Retinal pigment epithelial cell (primary cell): ENCODE data around the gene AGAP1.

Experiments used
- DNase-seq: peaks from one replicate; pipeline ENCODE4 v3.0.0-alpha.2; 2010; ENCODE audit warnings: low read depth
- H3K4me3 ChIP-seq: 2 replicates; pipeline ENCODE4 v1.5.1; 2011; ENCODE audit warnings: mild to moderate bottlenecking, low read length, control low read depth, moderate library complexity
- CTCF ChIP-seq: conservative IDR thresholded peaks from 2 replicates; pipeline ENCODE4 v1.5.1; 2011; ENCODE audit warnings: low read depth, low read length, control low read depth, inconsistent platforms

Gene AGAP1

DNA sequence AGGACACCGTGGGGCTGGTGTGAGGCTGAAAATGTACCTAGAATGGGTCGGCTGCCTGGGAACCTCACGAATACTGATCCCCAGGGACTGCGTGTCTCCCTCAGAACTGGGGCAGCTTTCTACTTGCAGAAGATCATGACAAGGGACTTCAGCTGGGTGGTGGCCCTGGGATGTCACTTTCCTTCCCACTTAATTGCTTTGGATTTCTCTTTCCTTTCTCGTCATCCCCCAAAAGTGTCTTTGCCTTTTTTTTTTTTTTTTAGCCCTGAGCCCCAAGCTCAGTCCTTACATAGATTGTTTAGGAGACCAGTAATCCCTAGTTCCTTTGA, 395.4 kb downstream of the AGAP1 start:
- TF ChIP-seq CTCF, result no peak

DNA sequence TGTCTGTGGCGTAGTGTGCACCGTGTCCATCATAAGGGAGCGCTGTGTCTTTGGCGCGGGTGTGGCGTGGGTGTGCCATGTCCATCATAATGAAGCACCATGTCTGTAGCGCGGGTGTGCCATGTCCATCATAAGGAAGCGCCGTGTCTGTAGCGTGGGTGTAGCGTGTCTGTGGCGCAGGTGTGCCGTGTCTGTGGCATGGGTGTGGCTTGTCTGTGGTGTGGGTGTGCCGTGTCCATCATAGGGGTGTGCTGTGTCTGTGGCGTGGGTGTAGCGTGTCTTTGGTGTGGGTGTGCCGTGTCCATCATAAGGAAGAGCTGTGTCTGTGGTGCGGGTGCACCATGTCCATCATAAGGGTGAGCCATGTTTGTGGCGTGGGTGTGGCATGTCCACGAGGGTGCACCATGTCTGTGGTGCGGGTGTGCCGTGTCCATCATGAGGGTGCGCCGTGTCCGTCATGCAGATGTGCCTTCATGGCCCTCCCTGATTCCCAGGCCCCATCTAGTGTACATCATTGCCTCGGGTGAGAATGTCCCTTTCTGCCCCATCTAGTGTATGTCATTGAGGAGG, 399.4 kb downstream of the AGAP1 start:
- TF ChIP-seq CTCF, result no peak
- DNase-seq, result no peak
- no peak overlapping the region for H3K4me3 ChIP-seq

More for the DNA sequence above, 395.4 kb downstream of the AGAP1 start:
- no peak overlapping the region for H3K4me3 ChIP-seq
- DNase-seq, result no peak

- H3K4me3 ChIP-seq, result no peak overlapping the region
- DNase-seq, result no peak
- no peak for TF ChIP-seq CTCF
Measured at GRCh38 chr2:235894839-235895238, 401.0 kb downstream of the AGAP1 start.

DNA sequence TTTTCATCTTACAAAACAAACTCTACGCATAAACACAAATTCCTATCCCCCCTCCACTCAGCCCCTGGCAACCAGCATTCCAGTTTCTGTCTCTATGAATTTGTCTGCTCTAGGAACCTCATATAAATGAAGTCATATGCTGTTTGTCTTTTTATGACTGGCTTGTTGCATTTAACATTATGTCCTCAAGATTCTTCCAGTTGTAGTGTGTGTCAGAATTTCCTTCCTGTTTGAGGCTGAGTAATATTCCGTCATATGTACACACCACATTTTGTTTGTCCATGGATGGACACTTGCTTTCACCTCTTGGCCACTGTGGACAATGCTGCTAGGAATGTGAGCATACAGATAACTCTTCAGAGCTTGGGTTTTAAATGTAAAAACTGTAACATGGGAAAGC, 402.2 kb downstream of the AGAP1 start:
- TF ChIP-seq CTCF, result no peak
- DNase-seq, result no peak
- no peak overlapping the region for H3K4me3 ChIP-seq

- TF ChIP-seq CTCF, result no peak
- DNase-seq, result no peak
- H3K4me3 ChIP-seq, result no peak overlapping the region
Measured at GRCh38 chr2:235897992-235898391, 404.1 kb downstream of the AGAP1 start.

- no peak for TF ChIP-seq CTCF
- no peak for DNase-seq
- H3K4me3 ChIP-seq, result no peak overlapping the region
Measured at GRCh38 chr2:235898766-235899165, 404.9 kb downstream of the AGAP1 start.

DNA sequence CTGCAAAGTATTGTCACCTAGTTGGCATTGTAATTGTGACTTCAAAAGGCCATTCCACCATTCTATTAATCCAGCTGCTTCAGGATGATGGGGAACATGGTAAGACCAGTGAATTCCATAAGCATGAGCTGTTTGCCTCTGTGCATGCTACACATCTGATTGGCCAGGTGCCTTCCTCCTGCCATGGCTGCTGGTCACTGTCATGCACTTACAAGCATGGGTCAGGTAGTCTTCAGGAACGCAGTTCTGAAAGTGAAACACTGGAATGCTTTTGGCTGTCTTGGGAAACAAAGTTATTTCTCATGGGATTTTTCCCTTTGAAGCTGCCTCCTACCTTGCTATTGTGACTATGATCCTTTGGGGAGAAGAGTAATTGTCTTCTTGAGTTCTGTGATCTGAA, 406.8 kb downstream of the AGAP1 start:
- no peak for DNase-seq
- TF ChIP-seq CTCF, result no peak
- H3K4me3 ChIP-seq, result no peak overlapping the region
